A204.1 (cell line): Measurements from ENCODE around the gene SLC26A4.

Experiments used
- FAIRE-seq: peaks from 2 replicates; lab custom pipeline; 2012; peaks lifted over from hg19 to GRCh38; lab: Jason Lieb, UNC

SLC26A4 gene

GRCh38 chr7:107754642-107755041 lies 94.0 kb downstream of the SLC26A4 start:
- FAIRE-seq = no peak

GRCh38 chr7:107758667-107759066 lies 98.0 kb downstream of the SLC26A4 start:
- FAIRE-seq = no peak

- no peak for FAIRE-seq
These were observed 106.8 kb downstream of the SLC26A4 start for GRCh38 chr7:107767391-107767790.
